ENCODE results near the gene SNX20.

- TF ChIP-seq CTCF (IDR thresholded peaks at IDR 0.05) (no peak), POLR2A (IDR thresholded peaks at IDR 0.05) (no peak)
Observed at GRCh38 chr16:50635505-50636392, 45.4 kb downstream of the SNX20 start.

Data from suprapubic skin (tissue), 3 donors.